HS-5 (cell line): ENCODE data around the gene GLYR1.

Source experiments
- DNase-seq: peaks from one replicate; pipeline ENCODE4 v3.0.0-alpha.2; 2012; ENCODE audit warnings: low read depth

GLYR1 gene

DNA sequence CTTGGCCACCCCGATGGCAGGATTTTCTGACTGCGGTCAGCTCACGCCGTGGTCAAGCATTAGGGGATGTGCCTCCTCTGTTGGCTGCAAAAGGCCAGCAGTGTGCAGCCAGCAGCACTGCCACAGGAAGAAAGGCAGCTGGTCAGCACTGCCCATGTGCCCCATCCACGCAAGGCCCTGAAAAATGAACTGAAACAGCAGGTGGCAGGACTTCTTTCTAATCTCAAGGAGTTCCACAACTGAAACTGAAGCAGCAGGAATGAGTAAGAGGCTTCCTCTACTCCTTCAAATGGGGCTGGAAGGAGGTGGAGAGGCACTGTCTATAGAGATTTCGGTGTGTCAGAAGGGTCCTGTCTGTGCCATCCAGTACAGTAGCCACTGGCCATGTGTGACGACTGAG, 83.3 kb downstream of the GLYR1 start:
- no peak for DNase-seq

DNA sequence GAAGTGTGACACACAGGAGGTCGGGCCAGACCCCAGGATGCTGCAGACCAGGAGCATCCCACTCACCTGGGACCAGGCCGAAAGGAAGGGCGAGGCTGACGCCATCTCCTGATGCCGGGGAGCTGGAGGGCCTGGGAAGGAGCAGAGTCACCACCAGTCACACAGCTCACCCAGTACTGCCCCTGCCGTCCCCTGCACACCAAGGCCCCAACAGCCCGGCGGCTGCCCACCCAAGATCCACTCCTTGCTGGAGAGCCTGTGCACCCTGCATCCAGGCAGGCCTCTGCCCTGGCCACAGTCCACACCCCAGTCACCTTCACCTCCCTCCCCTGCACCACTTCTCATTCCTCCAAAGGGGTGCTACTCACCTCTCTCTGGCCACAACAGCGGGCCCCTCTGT, 84.9 kb downstream of the GLYR1 start:
- DNase-seq = no peak

DNA sequence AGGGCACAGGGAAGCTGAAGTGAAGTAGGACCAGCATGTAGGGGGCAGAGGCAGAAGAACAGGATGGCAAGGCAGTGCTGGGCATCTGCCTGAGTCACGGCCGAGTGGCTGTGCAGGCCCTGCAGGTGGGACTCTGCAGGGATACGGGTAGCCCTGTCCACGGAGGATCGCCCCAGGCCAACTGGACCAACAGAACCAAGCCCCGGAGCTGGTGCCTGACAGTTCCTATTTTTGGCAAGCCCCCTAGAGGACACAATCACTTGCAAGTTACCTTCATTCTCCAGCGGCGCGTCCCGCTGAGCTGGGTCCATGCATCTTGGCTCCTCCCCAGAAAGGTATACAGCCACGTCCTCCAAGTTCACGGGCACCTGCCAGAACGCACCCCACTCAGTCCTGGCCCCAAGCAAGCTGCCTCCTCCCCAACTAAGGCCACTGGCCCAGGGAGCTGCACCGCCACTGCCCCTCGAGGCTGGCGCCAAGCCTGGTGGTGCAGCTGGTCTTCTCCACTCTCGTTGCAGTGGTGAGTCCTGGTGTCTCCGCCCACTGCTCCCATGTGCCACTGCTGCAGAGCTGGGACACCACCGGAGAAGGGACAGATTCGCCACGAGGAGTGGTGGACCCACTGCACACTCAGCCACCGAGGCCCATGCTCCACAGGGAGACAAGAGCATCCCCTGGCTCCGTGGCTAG, 86.7 kb downstream of the GLYR1 start:
- DNase-seq = no peak

DNA sequence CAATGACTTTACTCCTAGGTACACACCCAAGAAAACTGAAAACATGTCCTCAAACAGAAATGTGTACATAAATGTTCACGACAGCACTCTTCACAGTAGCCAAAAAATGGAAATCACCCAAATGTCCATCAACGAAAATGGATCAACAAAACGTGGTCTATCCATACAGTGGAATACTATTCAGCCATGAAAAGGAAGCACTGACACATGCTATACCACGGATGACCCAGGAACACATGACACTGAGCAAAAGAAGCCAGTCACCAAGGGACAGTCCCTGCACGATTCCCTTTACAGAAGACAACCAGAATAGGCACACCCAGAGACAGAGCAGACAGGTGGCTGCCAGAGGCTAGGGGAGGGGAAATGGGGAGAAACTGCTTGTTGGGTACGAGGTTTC, 91.4 kb downstream of the GLYR1 start:
- no peak for DNase-seq

DNA sequence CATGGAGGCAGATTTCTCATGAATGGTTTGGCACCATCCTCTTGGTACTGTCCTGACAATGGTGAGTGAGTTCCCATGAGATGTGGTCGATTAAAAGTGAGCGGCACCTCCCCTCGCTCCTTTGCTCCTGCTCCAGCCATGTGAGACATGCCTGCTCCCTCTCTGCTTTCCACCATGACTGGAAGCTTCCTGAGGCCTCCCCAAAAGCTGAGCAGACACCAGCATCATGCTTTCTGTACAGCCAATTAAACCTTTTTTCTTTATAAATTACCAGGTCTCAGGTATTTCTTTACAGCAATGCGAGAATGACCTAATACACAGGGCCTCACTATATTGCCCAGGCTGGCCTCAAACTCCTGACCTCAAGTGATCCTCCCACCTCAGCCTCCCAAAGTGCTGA, 92.2 kb downstream of the GLYR1 start:
- DNase-seq = no peak

DNA sequence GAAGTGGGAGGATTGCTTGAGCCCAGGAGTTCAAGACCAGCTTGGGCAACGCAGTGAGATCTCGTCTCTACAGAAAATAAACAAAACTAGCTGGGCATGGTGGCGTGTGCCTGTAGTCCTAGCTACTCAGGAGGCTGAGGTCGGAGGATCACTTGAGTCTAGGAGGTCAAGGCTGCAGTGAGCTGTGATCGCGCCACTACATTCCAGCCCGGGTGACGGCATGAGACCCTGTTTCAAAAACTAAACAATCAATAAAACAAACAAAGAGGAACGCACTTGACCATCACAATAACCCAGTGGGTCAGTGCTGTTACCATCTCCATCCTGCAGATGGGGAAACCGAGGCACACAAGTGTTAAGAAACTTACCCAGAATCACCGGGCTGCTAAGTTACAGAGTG, 93.9 kb downstream of the GLYR1 start:
- DNase-seq = no peak
